GM12878 (cell line): ENCODE data around the gene ARRB2. TPM values are rescaled to one million over a fixed set of nuclear protein-coding genes. Genes with fewer than 3 reads are reported as not detected.

Experiments
- ATAC-seq: fragments of 200-7000 bp; cut with Tn5 transposase; 3 replicates; pipeline ENCODE4 v1.9.1; 2020; ENCODE audit warnings: mild to moderate bottlenecking, moderate library complexity
- BruUV-seq: library from RNA; stranded (reverse); fragments of 400-500 nt; replicated peaks from 2 replicates; lab custom pipeline; 2021; lab: Mats Ljungman, UMichigan
- CTCF ChIA-PET: fragments of 300-600 bp; sonication (Branson Sonifier 250); formaldehyde crosslinking; extraction: SDS; loops from one replicate; lab custom pipeline; 2021; ENCODE audit warnings: inconsistent platforms; lab: Yijun Ruan, JAX
- POLR2A ChIA-PET: fragments of 350-600 bp; formaldehyde crosslinking; extraction: SDS; loops from one replicate; lab custom pipeline; 2021; ENCODE audit warnings: inconsistent platforms; lab: Charles Lee
- RAD21 ChIA-PET: fragments of 300-600 bp; sonication (Branson Sonifier 250); formaldehyde crosslinking; loops from one replicate; lab custom pipeline; 2023; ENCODE audit warnings: antibody characterized with exemption; ENCODE audit not compliant: unreplicated experiment; lab: Charles Lee
- SMC1A ChIA-PET: fragments of 300-600 bp; sonication (Branson Sonifier 250); formaldehyde crosslinking; loops from one replicate; lab custom pipeline; 2023; ENCODE audit not compliant: unreplicated experiment, uncharacterized antibody; lab: Charles Lee
- DNase-seq: peaks from one replicate; pipeline ENCODE4 v3.0.0-alpha.2; 2011; ENCODE audit warnings: low read depth, low spot score
- FAIRE-seq: peaks from 3 replicates; lab custom pipeline; 2011; peaks lifted over from hg19 to GRCh38; lab: Jason Lieb, UNC
- H2AFZ ChIP-seq: 2 replicates; pipeline ENCODE4 v1.6.0; 2011; ENCODE audit warnings: low read depth, low read length, control low read depth; ENCODE audit not compliant: control insufficient read depth
- H3K27ac ChIP-seq: 2 replicates; pipeline ENCODE4 v1.5.1; 2011; ENCODE audit warnings: control low read depth; ENCODE audit not compliant: control insufficient read depth, insufficient read depth
- H3K27me3 ChIP-seq, 2 experiments: replicated peaks in 1 of 2; 2 replicates each; pipeline versions ENCODE4 v1.6.0 to v1.6.1; 2011; ENCODE audit warnings: low read length in 1 of 2; ENCODE audit not compliant: control insufficient read depth in 2 of 2, insufficient read depth in 2 of 2
- H3K36me3 ChIP-seq, 2 experiments: 2 replicates each; pipeline ENCODE4 v1.5.1; 2011; ENCODE audit warnings: low read length in 1 of 2; ENCODE audit not compliant: control insufficient read depth in 2 of 2, insufficient read depth in 2 of 2
- H3K4me1 ChIP-seq: 2 replicates; pipeline ENCODE4 v1.6.1; 2011; ENCODE audit warnings: mild to moderate bottlenecking, low read length, moderate library complexity, mixed read lengths; ENCODE audit not compliant: control insufficient read depth, insufficient read depth
- H3K4me2 ChIP-seq: 2 replicates; pipeline ENCODE4 v1.6.0; 2011; ENCODE audit warnings: control low read depth; ENCODE audit not compliant: control insufficient read depth, insufficient read depth
- H3K4me3 ChIP-seq: fragments of 200-600 bp; sonication (generic); 2 replicates; pipeline ENCODE4 v1.5.1; 2016
- H3K79me2 ChIP-seq: 2 replicates; pipeline ENCODE4 v1.6.0; 2011; ENCODE audit warnings: low read length; ENCODE audit not compliant: control insufficient read depth, insufficient read depth
- H3K9ac ChIP-seq: 2 replicates; pipeline ENCODE4 v1.8.0; 2011; ENCODE audit warnings: low read length, control low read depth, mixed read lengths; ENCODE audit not compliant: control insufficient read depth, insufficient read depth
- H3K9me3 ChIP-seq: replicated peaks from 3 replicates; pipeline ENCODE4 v1.5.1; 2011; ENCODE audit warnings: mild to moderate bottlenecking, low read length; ENCODE audit not compliant: control insufficient read depth, insufficient read depth
- H4K20me1 ChIP-seq: 2 replicates; pipeline ENCODE4 v1.6.0; 2011; ENCODE audit not compliant: control insufficient read depth, insufficient read depth
- ASH2L ChIP-seq: fragments of 300-600, 200-600 bp; sonication (generic); IDR thresholded peaks from 2 replicates; pipeline ENCODE4 v1.6.1; 2017; ENCODE audit warnings: low read depth, mild to moderate bottlenecking, borderline replicate concordance
- HCFC1 ChIP-seq: fragments of 150-350 bp; IDR thresholded peaks from 2 replicates; pipeline ENCODE4 v1.6.1; 2014; ENCODE audit warnings: low read length
- JUND ChIP-seq: IDR thresholded peaks from 2 replicates; pipeline ENCODE4 v1.6.1; 2012; ENCODE audit warnings: low read depth, mild to moderate bottlenecking, low read length, improper control_type of control experiment, moderate library complexity
- POLR2A ChIP-seq: IDR thresholded peaks from 2 replicates; pipeline ENCODE4 v1.6.1; 2011; ENCODE audit warnings: low read depth, mild to moderate bottlenecking, low read length
- YY1 ChIP-seq: IDR thresholded peaks from 2 replicates; pipeline ENCODE4 v1.6.1; 2011; ENCODE audit warnings: low read depth, mild to moderate bottlenecking, low read length
- ZBED1 ChIP-seq: IDR thresholded peaks from 2 replicates; pipeline ENCODE4 v1.6.1; 2016; ENCODE audit warnings: borderline replicate concordance
- ZNF217 ChIP-seq: fragments of 450-650 bp; IDR thresholded peaks from 2 replicates; pipeline ENCODE4 v1.6.1; 2017; ENCODE audit warnings: antibody characterized with exemption, mild to moderate bottlenecking
- WGBS: methylation state at CpG from one replicate; pipeline ENCODE4 v1.1.6; 2016; ENCODE audit warnings: low lambda C conversion rate; ENCODE audit not compliant: insufficient replicate concordance, insufficient coverage; ENCODE audit errors: missing lambda C conversion rate; 5-methylcytosine and 5-hydroxymethylcytosine counted together
- in situ Hi-C: fragments of 300-500 bp; cut with MboI; formaldehyde crosslinking; loops from 9 replicates; pipeline ENCODE4 v1.14.3; 2018; ENCODE audit warnings: mixed read lengths
- intact Hi-C: fragments of 100-400 bp; cut with micrococcal nuclease; formaldehyde crosslinking; loops from one replicate; pipeline ENCODE4 v1.14.2; 2022; ENCODE audit not compliant: unreplicated experiment
- polyA plus RNA-seq, 11 experiments: library from polyadenylated mRNA; depleted of rRNA in 4 of 11; unstranded in 6 of 11; stranded (reverse) in 5 of 11; fragments of >200 nt; fragmentation: Nextera tagmentation in 4 of 11; fragmentation: Illumina TruSeq in 1 of 11; extraction: Ambion mirVana in 4 of 11; extraction: Trizol in 1 of 11; gene quantifications; 1 replicate in 1 of 11; 2 replicates in 10 of 11; pipeline versions ENCODE4 v1.2.1 to v1.2.3, GENCODE V29; 2011 to 2016; ENCODE audit warnings: inconsistent platforms in 2 of 11, missing spikeins in 2 of 11, low read depth in 1 of 11
- total RNA-seq, 4 experiments: library from RNA; depleted of rRNA in 3 of 4; stranded (reverse); fragments of >200 nt in 3 of 4; fragmentation: Illumina TruSeq in 1 of 4; extraction: Trizol in 1 of 4; gene quantifications; 2 replicates each; pipeline versions ENCODE4 v1.2.1 to v1.2.3, GENCODE V29; 2013 to 2021
- TF ChIP-seq, protein P1 (sequence below): fragments of 450-650 bp; formaldehyde crosslinking; IDR thresholded peaks from 2 replicates; pipeline ENCODE4 v1.4.0; 2020; ENCODE audit warnings: mild to moderate bottlenecking, moderate library complexity
- TF ChIP-seq, protein P2 (sequence below): IDR thresholded peaks from 2 replicates; pipeline ENCODE4 v1.6.1; 2012; ENCODE audit warnings: low read depth, low read length, improper control_type of control experiment
- TF ChIP-seq, protein P3 (sequence below): fragments of 450-650 bp; IDR thresholded peaks from 2 replicates; pipeline ENCODE4 v1.6.1; 2017; ENCODE audit warnings: mild to moderate bottlenecking
- TF ChIP-seq, protein P4 (sequence below): fragments of 450-650 bp; IDR thresholded peaks from 2 replicates; pipeline ENCODE4 v1.6.1; 2017; ENCODE audit warnings: mild to moderate bottlenecking, moderate library complexity

The ARRB2 gene
- total and polyA plus RNA-seq, 10 of the 15 experiments (the other 5 are each of a cell fraction or from before 2014, with no cell fraction given) = 6.5 to 75.2 (median 43.1) TPM

DNA sequence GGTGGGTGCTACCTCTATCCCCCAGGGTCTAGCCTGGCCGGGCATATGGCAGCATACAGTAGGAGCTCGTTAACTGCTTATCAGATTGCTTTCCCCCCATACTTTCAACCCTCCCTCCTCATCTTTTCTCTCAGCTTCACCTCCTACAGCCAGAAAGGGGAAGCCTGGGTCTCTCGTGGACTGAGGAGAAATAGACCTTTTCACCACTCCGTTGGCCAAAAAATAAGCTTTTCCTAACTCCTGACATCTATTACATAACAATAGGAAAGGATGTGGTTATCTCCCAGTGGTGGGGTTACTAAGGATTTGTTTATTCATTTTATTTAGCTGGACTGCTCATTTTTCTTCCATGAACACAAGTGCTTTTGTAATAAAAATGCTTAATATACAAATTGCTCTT lies 38.3 kb downstream of the ARRB2 start (continued):
- TF ChIP-seq, protein P1, sequence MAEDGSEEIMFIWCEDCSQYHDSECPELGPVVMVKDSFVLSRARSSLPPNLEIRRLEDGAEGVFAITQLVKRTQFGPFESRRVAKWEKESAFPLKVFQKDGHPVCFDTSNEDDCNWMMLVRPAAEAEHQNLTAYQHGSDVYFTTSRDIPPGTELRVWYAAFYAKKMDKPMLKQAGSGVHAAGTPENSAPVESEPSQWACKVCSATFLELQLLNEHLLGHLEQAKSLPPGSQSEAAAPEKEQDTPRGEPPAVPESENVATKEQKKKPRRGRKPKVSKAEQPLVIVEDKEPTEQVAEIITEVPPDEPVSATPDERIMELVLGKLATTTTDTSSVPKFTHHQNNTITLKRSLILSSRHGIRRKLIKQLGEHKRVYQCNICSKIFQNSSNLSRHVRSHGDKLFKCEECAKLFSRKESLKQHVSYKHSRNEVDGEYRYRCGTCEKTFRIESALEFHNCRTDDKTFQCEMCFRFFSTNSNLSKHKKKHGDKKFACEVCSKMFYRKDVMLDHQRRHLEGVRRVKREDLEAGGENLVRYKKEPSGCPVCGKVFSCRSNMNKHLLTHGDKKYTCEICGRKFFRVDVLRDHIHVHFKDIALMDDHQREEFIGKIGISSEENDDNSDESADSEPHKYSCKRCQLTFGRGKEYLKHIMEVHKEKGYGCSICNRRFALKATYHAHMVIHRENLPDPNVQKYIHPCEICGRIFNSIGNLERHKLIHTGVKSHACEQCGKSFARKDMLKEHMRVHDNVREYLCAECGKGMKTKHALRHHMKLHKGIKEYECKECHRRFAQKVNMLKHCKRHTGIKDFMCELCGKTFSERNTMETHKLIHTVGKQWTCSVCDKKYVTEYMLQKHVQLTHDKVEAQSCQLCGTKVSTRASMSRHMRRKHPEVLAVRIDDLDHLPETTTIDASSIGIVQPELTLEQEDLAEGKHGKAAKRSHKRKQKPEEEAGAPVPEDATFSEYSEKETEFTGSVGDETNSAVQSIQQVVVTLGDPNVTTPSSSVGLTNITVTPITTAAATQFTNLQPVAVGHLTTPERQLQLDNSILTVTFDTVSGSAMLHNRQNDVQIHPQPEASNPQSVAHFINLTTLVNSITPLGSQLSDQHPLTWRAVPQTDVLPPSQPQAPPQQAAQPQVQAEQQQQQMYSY (CRISPR knock-in tag) = no peak
- TF ChIP-seq JUND (no peak), HCFC1 (no peak), ZNF217 (no peak), ASH2L (no peak), ZBED1 (no peak)
- TF ChIP-seq, protein P2, sequence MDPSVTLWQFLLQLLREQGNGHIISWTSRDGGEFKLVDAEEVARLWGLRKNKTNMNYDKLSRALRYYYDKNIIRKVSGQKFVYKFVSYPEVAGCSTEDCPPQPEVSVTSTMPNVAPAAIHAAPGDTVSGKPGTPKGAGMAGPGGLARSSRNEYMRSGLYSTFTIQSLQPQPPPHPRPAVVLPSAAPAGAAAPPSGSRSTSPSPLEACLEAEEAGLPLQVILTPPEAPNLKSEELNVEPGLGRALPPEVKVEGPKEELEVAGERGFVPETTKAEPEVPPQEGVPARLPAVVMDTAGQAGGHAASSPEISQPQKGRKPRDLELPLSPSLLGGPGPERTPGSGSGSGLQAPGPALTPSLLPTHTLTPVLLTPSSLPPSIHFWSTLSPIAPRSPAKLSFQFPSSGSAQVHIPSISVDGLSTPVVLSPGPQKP = no peak

DNA sequence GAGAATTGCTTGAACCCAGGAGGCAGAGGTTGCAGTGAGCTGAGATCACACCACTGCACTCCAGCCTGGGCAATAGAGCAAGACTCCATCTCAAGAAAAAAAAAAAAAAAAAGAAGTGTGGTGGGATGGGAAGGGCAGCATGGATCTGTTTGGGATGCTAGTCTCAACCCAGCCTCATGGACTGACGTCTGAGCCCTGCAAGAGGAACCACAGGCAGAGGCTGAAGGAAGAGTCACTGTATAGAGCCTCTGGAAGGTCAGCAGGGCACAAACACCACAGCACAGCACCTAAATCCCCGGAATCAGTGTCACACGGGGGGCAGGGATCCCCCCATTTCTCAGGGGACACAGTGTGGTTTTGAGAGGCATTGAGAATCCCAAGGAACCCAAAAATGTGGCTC lies 40.2 kb downstream of the ARRB2 start:
- no peak for ATAC-seq

More for the DNA sequence above, 40.2 kb downstream of the ARRB2 start:
- Histone ChIP-seq H3K4me1 (peaks cover 4% of the 10 kb centered on the region; the same call in 1 of the 2 replicates), H4K20me1 (no peaks in the 10 kb centered on the region), H3K27ac (no peak overlapping the region), H3K36me3 (no peaks in the 10 kb centered on the region), H3K79me2 (no peaks in the 10 kb centered on the region), H3K4me2 (no peak overlapping the region), H3K27me3 (no peaks in the 10 kb centered on the region), H3K9ac (no peak overlapping the region), H3K4me3 (no peak overlapping the region), H3K9me3 (no peaks in the 10 kb centered on the region), H2AFZ (no peak overlapping the region)
- in situ Hi-C loops (no loop called here), intact Hi-C loops (no loop called here)
- no TSS peak for BruUV-seq
- no peak for TF ChIP-seq YY1
- TF ChIP-seq, protein P3, sequence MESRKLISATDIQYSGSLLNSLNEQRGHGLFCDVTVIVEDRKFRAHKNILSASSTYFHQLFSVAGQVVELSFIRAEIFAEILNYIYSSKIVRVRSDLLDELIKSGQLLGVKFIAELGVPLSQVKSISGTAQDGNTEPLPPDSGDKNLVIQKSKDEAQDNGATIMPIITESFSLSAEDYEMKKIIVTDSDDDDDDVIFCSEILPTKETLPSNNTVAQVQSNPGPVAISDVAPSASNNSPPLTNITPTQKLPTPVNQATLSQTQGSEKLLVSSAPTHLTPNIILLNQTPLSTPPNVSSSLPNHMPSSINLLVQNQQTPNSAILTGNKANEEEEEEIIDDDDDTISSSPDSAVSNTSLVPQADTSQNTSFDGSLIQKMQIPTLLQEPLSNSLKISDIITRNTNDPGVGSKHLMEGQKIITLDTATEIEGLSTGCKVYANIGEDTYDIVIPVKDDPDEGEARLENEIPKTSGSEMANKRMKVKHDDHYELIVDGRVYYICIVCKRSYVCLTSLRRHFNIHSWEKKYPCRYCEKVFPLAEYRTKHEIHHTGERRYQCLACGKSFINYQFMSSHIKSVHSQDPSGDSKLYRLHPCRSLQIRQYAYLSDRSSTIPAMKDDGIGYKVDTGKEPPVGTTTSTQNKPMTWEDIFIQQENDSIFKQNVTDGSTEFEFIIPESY = no peak
- no peak for TF ChIP-seq POLR2A
- TF ChIP-seq, protein P4, sequence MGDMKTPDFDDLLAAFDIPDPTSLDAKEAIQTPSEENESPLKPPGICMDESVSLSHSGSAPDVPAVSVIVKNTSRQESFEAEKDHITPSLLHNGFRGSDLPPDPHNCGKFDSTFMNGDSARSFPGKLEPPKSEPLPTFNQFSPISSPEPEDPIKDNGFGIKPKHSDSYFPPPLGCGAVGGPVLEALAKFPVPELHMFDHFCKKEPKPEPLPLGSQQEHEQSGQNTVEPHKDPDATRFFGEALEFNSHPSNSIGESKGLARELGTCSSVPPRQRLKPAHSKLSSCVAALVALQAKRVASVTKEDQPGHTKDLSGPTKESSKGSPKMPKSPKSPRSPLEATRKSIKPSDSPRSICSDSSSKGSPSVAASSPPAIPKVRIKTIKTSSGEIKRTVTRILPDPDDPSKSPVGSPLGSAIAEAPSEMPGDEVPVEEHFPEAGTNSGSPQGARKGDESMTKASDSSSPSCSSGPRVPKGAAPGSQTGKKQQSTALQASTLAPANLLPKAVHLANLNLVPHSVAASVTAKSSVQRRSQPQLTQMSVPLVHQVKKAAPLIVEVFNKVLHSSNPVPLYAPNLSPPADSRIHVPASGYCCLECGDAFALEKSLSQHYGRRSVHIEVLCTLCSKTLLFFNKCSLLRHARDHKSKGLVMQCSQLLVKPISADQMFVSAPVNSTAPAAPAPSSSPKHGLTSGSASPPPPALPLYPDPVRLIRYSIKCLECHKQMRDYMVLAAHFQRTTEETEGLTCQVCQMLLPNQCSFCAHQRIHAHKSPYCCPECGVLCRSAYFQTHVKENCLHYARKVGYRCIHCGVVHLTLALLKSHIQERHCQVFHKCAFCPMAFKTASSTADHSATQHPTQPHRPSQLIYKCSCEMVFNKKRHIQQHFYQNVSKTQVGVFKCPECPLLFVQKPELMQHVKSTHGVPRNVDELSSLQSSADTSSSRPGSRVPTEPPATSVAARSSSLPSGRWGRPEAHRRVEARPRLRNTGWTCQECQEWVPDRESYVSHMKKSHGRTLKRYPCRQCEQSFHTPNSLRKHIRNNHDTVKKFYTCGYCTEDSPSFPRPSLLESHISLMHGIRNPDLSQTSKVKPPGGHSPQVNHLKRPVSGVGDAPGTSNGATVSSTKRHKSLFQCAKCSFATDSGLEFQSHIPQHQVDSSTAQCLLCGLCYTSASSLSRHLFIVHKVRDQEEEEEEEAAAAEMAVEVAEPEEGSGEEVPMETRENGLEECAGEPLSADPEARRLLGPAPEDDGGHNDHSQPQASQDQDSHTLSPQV = no peak
- WGBS = 0% methylated on average over 3 of the region's 3 CpGs
- FAIRE-seq = no peak
- RAD21 ChIA-PET = no interaction called here
- no peak for DNase-seq
- CTCF ChIA-PET = no interaction called here
- SMC1A ChIA-PET = no interaction called here
- POLR2A ChIA-PET = no interaction called here
